UCSD-AML1 (cell line): ENCODE results near the gene FLAD1.
"Not testable (repeated sequence)": the region's sequence is repeated elsewhere in the genome, so short reads cannot be mapped to it uniquely, and the experiment has no call there.

Experiments used
- DNase-seq: peaks from one replicate; lab custom pipeline; 2025; ENCODE audit not compliant: unreplicated experiment; lab: John Stamatoyannopoulos, UW

FLAD1 gene

DNA sequence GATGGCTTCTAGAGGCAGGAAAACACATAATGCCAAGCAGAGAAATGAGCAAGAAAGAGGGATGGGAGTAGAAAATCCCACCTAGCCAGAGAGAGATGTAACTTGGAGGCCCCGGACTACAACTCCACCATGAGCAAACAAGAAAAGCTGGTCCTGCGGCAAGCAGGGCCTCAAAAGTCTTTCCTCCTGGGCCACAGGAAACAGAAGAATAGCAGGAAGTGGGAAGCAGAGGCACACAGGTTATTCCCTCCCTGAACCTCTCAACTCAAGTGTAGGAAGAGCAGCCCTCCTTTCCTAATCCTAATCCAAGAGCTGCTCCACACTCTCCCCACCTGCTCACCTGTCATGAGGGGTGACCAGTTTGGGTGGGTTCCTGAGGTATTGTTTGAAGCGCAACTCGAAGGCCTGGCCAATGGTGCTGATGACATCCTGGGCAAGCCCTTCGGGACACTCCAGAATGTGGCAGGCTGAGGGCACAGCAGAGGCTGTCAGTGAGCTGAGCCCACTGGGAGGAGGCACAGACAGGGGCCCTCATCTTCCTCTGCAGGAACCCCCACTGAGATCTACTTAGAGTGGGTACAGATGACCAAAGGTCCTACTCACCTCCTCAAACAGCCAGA is 15.7 kb upstream of the FLAD1 start:
- no peak for DNase-seq

DNA sequence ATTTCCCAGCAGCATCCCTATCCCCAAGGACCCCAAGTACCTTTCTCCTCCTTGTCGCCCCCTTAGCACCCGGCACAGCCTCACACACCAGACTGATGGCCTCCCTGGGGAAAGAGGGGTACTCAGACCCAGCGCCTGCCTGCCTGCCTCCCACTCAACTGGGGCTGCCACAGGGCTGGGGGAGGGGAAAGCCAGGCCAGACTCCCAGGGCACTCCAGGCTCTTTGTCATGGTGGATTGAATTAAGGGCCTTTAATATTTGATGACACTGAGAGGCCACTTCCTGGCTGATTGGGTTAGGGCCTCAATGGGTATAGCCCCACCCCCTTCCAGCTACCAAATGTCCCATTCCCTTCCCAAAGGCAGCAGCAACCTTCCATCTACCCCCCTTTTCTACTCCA is 14.4 kb upstream of the FLAD1 start:
- no peak for DNase-seq

DNA sequence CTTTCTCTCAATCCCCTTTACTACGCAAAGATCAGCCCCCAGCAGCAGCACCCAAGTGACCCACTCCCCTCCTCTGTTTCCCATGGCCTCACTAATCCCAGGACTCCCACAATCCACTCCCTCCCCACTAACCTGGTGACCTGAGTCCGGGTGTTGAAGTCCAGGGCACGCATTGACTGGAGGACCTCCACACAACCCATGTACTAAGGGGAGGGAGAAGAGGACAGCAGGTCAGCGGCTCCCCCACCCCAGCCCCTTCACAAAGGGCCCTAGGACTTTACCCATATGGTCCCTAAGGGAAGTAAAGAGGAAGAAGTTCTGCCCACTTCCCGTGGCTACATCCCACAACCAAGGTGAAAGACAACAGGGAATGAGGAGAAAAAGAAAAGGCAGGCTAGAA is 13.9 kb upstream of the FLAD1 start:
- DNase-seq = no peak

DNA sequence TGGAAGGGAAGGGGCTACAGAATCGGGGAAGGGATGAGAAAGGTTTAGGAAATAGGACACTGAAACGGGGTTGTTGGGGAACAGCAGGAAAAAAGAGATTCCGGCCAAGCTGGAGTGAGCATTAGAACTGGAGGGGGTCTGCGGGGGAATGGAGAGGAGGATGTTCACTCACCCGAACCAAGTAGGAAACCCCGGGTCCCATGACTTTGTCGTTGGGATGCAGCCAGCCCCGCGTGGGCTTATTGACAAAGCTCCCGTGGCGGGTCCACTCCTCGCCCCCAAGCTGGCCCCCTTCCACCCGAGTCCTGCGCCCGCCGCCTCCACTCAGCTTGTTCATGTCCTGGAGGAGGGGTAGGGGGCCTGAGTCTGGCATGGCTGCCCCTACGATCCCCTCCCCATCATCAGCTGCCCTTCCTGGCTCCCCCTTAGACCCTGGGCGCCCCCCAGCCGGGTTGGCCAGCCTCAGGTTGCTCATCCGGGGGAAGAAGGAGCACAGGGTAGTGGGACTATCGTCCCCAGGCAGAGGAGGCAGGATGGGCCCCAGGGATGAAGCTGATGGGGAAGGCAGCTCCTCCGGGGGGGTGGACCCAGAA is 13.2 kb upstream of the FLAD1 start:
- DNase-seq = no peak

DNA sequence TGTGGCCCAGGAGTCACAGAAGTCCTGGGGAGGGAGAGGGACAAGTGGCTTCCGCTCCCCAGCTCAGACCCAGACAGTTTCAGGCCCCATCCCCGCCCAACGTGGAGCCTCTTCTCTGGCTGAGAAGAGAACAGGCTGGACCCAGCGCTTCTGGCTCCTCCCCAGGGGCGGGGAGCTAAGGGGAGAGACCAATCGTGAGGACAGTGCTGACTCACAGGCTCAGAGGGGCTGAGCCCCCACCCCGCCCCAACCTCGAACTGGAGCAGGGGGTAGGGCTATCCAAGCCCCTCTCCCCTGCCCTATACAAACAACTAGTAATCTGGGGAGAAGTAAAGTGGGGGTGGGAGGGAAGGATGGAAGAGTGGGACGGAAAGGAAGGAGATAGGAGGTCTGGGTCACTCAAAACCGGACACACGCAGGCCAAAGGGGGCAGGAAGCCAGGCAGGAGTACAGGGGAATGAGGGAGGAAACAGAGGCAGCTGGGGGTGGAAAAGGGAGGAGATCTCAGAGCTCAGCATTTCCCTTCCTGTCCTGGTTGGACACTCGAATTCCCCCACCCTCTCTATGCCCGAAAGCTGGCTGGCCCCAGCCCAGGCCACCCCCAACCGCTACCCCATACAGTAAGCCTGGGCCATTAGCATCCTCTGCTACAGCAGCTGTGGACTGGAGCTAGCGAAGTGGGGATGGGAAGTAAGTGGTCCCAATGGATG is 12.4 kb upstream of the FLAD1 start, which contains the start of gene SHC1:
TSS of gene SHC1 (minus strand) at position 117 of the 710 bp plus-strand sequence. CDS start 221 bp downstream, outside the sequence.
- DNase-seq = peak; percentile 91

DNA sequence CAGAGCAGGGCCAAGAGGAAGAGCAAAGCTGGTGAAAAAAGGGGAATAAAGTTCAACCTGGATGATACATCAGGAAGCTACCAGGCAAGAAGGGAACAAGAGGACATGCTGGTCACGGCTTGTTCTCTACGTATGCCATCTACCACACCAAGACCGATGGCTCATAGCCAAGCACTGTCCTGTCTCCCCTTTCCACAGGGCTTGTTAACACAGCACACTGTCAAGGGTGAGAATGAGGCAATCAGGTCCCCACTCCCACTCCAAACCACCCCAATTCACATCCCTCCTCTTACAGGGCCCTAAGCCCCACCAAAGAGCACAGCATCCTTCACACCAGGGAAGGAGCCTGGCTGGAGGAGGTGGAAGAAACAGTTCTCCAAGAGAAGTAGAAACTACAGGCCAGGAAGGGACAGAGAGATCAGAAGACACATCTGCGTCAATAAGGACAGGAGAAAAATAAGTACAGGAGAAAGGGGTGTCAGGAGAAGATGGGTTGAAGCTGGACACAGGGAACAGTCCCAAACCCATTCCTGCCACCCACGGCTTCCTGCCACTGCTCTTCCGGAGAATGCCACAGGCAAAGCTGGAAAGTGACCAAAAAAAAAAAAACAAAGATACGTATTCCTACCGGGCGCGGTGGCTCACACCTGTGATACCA is 11.7 kb upstream of the FLAD1 start:
- peak; percentile 55 for DNase-seq

DNA sequence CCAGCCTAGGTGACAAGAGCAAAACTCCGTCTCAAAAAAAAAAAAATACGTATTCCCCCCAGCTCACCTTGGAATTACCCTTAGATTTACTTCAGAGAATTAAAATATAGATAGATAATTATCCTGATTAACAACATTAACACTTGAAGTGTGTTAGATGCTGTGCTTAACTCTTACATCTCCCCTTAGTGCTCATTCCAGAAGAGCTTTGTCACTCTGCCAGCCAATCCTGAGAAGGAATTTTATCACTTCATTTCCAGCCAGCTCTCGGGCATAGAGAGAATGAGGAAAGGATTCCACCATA is 11.0 kb upstream of the FLAD1 start:
- DNase-seq = no peak

DNA sequence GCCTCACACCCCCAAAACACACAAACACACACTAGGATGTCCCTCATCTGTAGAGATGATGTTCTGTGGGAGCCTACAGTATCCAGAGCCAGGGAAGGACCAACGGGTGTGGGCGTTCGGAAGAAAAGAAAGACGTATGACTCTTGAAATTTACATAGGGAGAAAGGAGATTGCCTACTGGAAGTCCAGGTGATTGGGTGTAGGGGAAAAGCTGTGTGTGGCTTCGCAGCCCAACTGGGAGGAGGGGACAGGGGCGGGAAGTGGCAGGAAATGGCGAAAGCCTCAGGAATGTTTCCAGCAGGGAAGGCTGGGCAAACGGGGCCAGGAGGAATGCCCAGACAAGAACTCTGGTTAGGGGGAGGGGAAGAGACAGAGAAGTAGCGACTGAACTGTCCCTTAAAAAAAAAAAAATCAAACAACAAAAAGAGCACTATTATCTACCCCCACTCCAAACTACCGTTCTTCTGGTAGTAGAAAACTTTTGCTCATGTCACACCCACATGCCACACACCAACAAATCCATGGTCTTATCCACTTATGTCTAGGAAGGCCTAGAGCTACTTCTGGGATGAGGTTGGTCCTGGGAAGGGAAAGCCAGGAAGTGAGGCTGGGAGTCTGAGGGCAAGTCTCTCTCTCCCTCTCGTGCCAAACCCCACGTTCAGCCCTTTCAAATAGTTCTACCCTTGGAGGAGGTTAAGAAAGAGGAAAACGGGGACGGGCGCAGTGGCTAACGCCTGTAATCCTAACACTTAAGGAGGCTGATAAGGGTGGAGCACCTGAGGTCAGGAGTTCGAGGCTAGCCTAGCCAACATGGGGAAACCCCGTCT is 10.4 kb upstream of the FLAD1 start:
- peak; percentile 42 for DNase-seq

DNA sequence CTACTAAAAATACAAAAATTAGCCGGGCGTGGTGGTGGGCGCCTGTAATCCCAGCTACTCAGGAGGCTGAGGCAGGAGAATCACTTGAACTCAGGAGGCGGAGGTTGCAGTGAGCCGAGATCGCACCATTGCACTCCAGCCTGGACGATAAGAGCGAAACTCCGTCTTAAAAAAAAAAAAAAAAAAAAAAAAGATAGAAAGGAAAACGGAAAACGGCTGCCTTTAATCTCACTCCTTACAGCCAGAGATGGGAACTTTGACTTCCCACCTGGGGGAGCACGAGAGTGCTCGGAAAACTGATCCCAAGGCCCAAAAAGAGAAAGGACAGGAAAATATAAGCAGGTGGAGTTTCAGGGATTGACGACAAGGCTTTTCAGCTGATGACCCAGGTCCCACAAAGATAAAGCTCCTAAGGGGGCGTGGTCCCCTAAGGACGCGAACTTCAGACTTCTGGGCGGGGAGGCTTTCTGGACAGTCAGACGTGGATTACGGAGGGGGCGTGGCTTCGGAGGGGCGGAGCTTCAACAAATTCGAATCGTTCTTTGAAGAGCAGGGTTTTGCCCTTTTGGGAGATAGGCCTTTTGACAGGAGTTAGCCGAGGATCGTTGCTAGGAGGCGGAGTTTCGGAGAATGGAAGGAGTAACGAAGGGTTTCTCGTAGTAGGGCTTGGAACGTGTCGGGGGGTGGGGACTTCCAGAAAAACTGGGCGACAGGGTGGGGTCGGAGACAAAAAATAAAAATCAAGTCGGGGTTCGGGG is 9.6 kb upstream of the FLAD1 start:
- DNase-seq = peak; percentile 95

DNA sequence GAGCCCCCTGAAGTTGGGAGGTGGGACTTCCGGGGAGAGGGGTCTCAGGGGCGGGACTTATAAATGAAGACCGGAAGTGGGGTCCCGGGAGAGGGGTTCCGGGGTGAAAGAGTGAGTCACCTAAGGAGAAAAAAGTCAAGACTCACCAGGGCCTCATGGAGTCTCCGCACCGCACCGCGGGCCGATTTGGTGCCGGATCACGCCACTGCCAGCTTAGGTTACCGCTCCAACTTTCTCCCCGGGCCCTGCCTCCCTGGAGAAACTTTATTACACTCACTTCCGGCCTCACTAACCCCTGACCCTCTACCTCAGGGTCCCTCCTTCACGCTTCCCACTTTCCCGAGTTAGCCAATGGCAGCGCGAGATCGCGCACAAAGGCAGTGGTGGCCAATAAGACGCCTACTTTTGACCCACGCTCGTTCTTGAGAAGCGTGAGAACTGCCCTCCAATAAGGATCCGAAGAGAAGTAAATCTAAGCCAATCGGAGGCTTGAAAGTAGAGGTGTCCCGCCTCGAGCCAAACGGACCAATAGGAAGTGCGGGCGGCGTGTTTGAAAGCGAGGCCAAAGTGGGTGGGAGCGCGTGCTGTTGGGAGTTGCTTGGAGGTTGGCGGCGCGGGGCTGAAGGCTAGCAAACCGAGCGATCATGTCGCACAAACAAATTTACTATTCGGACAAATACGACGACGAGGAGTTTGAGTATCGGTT is 8.9 kb upstream of the FLAD1 start, which contains the start of gene CKS1B:
TSS of gene CKS1B (plus strand) at position 580 of the 706 bp plus-strand sequence. CDS start at position 645, 65 bp downstream.
- DNase-seq = peak; percentile 97

DNA sequence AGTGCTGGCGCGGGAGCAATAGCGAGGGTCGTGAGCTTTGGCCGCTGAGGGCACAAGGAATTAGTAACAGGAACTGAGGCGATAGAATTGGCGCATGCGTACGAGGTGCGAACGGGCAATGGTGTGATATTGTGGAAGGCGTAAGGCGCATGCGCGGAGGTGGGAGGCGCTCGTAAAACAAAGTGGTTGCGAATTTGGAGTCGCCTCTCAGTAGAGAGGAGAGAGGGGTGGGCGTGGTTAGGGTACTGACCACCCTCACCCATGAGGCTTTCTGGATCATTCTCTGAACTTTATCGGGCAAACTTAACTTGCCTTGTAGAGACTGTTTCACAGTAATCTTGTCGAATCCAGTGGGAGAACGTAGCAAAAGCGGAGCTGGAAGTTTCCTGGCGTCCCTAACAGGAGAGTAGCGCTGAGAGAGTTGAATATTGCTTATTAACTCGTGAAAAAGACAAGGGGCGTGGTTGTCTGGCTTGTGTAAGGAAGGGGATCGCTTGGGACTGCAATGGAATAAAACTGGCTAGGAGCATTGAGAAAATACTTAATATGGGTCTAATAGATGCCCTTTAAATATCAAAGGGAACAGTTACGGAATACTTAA is 8.2 kb upstream of the FLAD1 start:
- peak; percentile 97 for DNase-seq

DNA sequence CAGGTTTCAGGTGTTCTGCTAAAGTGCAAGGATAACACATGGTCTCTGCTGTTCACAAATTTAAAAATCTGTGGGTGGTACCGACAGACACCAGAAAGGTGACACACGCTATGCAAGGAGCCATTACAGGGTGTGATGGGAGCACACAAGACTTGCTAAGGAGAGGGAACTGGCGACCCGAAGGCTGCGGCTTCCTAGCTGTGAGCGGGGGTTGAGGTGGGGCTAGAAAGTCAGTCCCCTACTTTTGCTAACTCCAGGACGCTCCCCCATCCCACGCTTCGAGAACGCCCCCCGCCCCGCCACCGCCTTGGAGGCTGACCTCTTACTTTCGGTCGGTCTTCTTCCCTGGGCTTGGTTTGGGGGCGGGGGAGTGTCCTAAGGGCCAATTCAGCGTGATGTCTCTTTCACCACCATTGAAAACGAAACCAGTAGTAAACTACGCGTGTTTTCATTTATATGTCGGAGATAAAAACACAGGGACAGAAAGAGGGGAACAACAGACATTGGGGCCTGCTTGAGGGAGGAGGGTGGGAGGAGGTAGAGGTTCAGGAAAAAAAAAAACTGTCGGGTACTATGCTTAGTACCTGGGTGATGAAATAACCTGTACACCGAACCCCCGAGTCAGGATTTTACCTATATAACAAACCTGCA is 7.6 kb upstream of the FLAD1 start:
- peak; percentile 63 for DNase-seq

DNA sequence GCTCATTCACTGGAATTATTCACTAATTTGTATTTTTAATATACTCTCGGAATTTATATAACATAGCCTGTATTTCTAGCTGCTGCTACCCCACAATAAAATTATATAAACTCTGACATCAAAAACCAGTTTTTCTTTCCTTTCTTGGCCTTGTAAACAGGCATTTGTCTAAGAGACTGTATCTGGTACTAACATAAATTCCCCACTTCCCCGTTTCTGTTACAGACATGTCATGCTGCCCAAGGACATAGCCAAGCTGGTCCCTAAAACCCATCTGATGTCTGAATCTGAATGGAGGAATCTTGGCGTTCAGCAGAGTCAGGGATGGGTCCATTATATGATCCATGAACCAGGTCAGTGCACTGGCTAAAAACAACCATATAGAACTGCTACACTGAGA is 5.4 kb upstream of the FLAD1 start:
- not testable (repeated sequence) for DNase-seq

DNA sequence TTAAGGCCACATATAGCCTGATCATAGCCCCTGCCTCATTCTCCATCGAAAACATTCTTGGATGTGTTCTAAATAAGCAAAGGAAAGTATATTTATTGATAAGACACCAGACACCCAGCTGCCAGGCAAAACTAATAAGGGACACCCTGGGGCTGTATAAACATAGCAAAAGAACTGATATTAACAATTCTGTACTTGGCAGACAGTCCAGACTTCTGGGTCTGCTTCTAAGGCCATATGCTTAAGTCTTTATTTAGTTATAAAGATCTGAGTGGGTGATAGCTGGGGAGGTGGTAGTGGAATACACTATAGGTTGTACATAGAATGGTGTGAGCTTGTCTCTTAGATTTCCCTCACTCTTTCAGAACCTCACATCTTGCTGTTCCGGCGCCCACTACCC is 4.8 kb upstream of the FLAD1 start:
- no peak for DNase-seq

DNA sequence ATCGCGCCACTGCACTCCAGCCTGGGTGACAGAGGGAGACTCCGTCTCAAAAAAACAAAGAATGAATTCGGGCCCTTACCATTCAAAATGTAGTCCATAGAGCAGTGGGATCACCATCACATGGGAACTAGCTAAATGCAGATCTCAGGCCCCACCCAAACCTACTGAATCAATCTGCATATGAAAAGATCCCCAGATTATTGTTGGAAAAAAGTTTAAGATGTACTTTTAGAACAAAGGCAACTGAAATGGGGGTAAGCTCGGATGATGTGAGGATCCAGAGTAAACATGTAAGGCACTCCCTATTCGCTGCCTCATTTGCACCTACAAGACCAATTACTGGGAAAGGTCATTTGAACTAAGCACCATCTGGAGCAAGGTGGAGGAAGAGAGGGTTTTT is 803 bp upstream of the FLAD1 start:
- DNase-seq = no peak

DNA sequence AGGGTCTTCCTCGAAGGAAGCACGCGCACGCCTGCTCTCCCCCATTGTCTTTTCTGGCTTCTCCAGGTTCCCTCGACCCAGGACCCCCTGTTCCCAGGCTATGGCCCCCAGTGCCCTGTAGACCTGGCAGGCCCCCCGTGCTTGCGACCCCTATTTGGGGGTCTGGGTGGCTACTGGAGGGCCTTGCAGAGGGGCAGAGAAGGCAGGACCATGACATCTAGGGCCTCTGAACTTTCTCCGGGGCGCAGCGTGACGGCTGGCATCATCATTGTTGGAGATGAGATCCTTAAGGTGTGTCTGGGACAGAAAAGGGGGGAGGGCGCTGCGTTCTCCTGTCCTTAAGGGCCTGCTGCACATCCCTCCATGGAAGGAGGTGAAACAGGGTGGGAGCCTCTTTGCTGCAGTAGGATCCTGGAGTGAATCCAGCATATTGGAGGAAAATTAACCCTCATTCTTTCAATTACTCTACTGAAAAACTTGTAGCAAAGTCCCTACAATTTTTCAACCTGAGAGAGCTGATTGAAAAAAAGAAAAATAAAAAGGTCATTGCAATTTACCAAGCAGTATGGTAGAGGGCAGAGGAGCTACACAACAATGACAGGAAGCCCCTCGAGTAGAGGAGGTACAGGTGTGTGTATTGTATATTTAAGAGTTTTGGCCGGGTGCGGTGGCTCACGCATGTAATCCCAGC is 777 bp downstream of the FLAD1 start:
- DNase-seq = no peak

DNA sequence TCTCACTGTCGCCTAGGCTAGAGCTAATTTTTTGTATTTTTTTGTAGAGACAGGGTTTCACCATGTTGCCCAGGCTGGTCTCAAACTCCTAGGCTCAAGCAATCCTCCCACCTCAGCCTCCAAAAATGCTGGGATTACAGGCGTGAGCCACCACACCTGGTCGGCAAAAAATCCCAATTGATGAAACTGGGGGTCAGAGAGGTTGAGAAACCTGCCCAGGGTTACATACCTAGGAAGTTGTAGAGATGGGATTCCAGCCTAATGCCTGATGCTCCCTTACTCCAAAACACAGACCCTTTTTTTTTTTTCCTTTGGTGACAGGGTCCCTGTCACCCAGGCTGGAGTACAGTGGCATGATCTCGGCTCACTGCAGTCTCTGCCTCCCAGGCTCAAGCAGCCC is 3.6 kb downstream of the FLAD1 start:
- not testable (repeated sequence) for DNase-seq

DNA sequence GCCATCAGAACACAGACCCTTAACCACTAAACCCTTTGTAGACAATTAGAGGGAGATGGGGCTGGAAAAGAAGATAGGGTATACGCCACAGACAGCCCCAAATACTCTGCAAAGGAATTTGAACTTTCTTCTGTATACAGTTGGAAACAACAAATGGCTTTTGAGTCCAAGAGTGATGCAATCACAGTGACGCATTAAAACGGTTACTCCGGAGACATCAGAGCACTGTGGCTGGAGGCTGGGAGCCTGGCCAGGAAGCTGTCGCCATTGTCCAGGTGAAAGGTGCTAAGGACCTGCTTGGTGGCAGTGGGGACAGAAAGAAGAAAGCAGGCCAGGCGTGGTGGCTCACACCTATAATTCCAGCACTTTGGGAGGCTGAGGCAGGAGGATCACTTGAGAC is 4.2 kb downstream of the FLAD1 start:
- no peak for DNase-seq
